GM12801 (cell line): ENCODE measurements around the gene DNM1L.

ENCODE experiments used
- TF ChIP-seq, protein P1 (sequence below): IDR thresholded peaks from one replicate; pipeline ENCODE4 v1.5.1; 2011; ENCODE audit warnings: control low read depth; ENCODE audit not compliant: insufficient read length; ENCODE audit errors: extremely low read depth

DNM1L gene

GRCh38 chr12:32679091-32679919 lies at the start of gene DNM1L:
Gene DNM1L (plus strand): TSS chr12:32679301. CDS start chr12:32679364, 63 bp downstream.
- TF ChIP-seq, protein P1, sequence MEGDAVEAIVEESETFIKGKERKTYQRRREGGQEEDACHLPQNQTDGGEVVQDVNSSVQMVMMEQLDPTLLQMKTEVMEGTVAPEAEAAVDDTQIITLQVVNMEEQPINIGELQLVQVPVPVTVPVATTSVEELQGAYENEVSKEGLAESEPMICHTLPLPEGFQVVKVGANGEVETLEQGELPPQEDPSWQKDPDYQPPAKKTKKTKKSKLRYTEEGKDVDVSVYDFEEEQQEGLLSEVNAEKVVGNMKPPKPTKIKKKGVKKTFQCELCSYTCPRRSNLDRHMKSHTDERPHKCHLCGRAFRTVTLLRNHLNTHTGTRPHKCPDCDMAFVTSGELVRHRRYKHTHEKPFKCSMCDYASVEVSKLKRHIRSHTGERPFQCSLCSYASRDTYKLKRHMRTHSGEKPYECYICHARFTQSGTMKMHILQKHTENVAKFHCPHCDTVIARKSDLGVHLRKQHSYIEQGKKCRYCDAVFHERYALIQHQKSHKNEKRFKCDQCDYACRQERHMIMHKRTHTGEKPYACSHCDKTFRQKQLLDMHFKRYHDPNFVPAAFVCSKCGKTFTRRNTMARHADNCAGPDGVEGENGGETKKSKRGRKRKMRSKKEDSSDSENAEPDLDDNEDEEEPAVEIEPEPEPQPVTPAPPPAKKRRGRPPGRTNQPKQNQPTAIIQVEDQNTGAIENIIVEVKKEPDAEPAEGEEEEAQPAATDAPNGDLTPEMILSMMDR = no peak

- TF ChIP-seq, protein P1 = no peak
Observed at GRCh38 chr12:32641287-32641901, 37.7 kb upstream of the DNM1L start.

DNA sequence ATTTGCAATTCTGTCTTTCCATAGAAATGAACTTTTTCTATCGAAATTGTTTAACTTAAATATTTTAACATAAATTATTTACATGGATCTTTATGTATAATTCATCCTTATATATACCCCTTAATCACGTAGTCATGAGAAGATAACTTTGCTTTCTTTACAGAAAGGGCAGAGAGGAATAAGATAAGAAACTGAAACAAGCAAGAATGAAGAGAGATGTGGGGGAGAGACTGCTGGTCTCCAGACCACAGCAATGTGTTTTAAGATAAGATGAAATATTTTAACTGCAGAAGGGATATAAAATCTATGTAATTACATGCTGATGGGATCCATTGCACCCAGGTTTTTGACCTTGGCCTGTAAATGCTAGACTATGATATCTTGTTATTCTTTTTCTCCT lies 34.7 kb upstream of the DNM1L start:
- TF ChIP-seq, protein P1 = no peak

DNA sequence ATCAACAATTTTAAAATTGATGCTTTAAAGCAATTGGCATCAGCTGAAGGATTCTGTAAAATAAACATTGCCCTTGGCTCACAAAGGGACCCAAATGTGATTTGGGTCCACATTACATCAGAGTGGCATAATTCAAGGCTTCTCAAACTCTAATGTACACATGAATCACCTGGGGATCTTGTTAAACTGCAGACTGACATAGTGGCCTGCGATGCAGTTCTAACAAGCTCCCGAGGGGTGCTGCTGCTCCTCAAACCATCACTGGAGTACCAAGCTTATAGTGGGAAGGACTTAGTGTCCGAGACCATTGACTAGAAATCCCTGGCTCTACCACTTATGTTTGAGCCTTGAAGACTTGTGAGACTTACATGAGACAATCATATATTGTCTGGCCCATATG lies 31.8 kb upstream of the DNM1L start:
- TF ChIP-seq, protein P1 = no peak

- TF ChIP-seq, protein P1 = no peak
Observed at GRCh38 chr12:32650508-32650907, 28.6 kb upstream of the DNM1L start.

DNA sequence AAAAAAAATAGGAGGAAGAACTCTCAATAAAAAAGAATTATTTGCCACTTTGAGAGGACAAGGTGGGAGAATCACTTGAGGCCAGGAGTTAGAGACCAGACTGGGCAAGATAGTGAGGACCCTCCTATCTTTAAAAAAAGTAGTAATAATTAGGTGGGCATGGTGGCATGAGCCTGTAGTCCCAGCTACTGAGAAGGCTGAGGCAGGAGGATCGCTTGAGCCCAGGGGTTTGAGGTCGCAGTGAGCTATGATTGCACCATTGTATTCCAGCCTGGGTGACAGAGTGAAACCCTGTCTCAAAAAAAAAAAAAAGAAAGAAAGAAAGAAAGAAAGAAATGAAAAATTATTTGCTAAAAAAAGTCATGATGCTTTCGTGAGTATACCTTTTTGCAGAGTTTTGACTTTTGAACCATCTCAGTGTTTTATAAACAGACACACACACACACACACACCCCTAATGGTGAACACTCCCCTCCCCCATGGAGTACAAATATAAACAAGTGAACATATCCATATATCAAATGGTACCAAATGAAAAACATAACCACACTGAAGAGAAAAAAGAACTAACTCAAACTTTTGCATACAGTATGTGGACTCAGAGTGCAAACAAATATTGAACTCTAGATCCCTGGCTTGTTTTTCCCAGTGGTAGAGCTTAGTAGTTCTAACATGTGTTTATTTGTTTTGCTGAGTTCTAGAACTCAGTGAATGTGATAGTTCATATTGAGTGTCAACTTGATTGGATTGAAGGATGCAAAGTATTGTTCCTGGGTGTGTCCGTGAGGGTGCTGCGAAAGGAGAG lies 27.7 kb upstream of the DNM1L start:
- TF ChIP-seq, protein P1 = no peak

GRCh38 chr12:32651956-32652210 lies 27.2 kb upstream of the DNM1L start:
- TF ChIP-seq, protein P1 = no peak
